NCI-H226 (cell line): ENCODE data around the gene LCN2.

ENCODE experiments used
- DNase-seq: peaks from one replicate; pipeline ENCODE4 v3.0.0-alpha.2; 2015

The LCN2 gene

DNA sequence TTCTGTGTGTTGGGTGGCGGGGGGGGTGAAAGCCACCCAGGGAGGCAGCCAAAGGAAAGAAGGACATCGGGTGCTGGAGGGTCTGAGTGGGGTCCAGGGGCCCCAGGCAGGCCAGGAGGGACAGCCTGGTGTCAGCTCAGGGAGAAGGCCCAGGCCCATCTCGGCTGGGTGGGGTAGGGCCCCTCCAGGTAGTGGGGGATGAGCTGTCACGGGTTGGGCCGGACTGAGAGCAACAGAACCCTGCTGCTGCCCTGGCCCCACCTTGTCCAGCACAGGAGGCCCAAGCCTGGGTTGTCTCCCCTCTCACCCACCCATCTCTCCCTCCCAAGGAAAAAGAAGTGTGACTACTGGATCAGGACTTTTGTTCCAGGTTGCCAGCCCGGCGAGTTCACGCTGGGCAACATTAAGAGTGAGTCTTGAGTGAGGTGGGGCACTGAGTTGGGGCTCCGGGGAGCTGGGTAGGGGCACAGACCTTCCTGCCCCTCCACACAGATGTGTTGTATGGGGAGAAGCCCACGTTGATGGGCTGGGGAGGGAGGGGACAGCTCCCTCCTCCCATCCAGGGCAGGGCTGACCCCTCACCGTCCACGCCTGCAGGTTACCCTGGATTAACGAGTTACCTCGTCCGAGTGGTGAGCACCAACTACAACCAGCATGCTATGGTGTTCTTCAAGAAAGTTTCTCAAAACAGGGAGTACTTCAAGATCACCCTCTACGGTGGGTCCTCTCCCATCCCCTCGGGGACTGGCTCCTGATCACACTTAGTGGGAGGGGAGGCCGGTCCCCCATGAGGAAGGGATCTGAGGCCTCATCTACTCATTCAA lies 2.3 kb downstream of the LCN2 start:
- no peak for DNase-seq

DNA sequence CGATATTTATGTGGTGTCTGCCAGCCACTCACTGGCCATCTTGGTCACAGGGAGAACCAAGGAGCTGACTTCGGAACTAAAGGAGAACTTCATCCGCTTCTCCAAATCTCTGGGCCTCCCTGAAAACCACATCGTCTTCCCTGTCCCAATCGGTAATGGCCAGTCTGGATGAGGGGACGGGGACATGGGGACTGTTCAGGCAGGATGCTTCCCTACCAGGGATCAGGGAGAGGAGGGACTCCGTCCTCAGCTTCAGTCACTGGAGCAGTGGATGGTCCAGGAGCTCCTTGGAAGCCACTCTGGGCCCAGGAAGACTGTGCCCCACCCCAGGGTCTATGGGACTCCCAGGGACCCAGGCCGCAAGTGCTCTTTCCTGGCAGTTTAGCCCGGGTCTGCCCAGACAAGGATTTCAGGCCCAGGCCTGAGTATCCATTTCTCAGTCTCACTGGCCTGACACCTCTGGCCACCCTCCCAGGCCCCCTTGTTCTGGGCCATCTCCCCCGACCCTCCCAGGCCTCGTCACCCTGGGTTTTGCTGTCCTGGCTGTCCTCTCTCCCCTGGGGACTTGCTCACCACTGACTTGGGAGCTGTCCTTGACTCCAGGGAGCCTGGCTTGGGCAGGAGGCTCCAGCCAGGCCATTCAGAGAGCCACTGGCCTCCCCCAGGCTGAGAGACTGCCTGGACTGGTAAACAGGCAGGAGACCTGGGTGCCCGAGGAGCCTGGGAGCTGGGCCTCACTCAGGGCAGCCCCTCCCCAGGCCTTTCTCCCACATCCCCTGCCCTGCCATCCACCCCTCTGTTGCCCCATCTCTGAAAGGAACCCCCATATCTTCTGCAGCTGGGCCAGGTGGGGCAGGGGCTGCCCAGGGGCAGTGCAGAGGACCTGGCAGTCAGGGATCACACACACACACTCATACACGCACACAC lies 3.1 kb downstream of the LCN2 start:
- DNase-seq: no peak

GRCh38 chr9:128153060-128153946 lies 4.0 kb downstream of the LCN2 start:
- no peak for DNase-seq

DNA sequence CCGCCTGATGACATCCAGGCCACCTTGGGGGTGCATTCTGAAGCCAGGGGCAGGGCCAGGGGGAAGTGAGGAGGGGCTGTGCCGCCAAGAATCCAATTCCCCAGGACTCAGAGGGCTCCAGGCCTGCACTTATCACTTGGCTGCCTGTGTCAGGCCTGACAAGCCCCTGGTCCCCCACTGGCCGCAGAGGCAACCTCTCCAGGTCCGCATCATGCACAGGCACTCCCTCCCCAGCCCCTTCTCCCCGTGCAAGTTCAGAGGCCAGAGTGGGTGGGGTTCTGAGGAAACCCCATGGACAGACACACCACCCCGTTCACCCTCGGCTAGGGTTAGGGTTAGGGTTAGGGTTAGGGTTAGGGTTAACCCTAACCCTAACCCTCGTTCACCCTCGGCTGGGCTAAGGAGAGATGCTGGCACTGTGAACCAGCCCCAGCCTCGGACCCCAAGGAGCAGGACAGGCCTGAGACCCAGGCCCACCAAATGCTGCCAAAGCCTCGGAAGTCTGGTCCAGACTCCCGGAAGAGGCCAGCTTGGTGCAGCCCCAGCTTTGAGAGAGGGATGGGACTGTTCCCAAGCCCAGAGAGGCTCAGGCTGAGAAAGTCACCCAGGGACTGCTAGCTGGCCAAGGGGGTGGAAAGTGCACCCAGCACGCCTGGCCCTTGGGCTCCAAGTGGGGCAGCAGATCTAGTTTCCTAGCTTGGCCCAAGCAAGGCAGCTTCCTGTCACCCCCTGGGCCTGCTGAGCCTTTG lies 4.9 kb downstream of the LCN2 start:
- no peak for DNase-seq

DNA sequence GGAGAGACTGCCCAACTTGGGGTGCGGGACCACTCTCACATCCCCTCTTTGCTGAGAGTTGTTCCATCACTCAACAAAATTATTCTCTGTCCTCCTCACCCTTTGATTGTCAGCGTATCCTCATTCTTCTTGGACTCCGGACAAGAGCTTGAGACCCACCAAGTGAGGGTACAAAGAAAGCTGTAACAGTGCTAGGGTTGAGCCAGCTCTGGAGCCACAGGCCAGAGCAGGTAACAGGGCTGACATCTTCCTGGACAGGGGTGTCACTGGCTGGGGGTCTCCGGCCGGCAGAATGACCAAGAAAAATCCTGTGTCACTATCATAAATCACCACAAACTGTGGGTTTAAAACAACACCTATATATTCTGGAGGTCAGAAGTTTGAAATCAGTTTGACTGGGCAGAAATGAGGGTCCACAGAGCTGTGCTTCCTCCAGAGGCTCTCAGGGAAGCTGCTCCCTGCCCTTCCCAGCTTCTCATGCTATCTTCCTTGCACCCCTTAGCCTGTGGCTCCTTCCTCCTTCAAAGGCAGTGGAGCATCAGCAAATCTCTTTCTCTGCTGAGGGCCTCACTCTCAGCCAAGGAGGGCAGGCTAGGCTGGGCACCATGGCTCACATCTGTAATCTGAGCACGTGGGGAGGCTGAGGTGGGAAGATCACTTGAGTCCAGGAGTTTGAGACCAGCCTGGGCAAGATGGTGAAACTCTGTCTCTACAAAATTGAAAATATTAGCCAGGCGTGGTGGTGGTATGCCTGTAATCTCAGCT lies 6.7 kb downstream of the LCN2 start:
- no peak for DNase-seq

DNA sequence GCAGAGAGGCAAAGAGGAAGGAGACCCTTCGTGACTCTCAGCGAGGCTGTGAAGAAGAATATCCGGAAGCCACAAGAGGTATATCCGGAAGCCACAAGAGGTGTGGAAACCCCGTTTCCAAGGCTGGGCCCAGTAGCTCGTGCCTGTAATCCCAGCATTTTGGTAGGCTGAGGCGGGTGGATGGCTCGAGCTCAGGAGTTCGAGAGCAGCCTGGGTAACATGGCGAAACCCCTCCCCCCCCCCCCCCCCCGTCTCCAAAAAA lies 10.2 kb downstream of the LCN2 start:
- no peak for DNase-seq

GRCh38 chr9:128159784-128160602 lies 10.7 kb downstream of the LCN2 start, which contains the start of gene BBLN:
Gene BBLN, plus strand, starts transcription at chr9:128160265. Its CDS starts 143 bp downstream, at chr9:128160408.
- peak; percentile 79 for DNase-seq

DNA sequence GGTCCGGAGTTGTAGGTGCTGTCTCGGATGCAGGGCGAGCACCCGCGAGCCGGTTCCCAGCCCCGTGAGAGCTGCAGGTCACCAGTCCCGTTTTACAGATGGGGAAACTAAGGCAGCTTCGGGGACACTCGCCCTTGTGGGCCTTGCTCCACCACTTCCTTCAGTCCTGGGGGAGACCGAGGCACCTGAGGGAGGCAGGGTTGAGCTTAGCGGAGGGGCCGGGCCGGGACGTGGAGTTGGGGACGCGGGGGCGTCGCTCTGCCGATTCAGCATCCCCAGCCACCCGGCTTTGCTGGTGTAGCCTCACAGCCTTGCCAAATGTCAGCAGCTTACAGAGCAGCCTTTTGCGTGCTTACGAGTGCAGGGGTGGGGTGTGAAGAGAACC lies 11.3 kb downstream of the LCN2 start:
- no peak for DNase-seq

- no peak for DNase-seq
These were observed 12.1 kb downstream of the LCN2 start for GRCh38 chr9:128161215-128161902.

GRCh38 chr9:128162215-128163026 lies 13.2 kb downstream of the LCN2 start:
- DNase-seq: no peak

DNA sequence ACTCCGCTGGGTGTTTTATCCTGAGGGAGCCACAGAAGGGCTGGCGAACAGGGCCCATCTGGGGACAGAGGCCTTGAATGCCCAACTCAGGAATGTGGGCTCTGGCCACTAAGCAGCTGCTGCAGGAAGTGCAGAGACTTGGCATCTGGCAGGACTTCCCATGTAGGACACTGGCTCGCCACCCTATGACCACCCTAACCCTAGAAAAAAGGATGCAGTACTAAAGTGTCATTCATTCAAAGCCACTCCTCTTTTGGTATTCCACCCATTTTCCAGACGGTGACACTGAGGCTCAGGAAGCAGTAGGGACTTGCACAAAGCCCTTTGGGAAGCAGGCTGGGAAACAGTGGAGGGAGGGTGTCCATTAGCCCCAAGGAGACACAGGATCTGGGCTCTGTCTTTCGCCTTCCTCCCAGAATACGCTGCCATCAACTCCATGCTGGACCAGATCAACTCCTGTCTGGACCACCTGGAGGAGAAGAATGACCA lies 13.8 kb downstream of the LCN2 start:
- DNase-seq: no peak

DNA sequence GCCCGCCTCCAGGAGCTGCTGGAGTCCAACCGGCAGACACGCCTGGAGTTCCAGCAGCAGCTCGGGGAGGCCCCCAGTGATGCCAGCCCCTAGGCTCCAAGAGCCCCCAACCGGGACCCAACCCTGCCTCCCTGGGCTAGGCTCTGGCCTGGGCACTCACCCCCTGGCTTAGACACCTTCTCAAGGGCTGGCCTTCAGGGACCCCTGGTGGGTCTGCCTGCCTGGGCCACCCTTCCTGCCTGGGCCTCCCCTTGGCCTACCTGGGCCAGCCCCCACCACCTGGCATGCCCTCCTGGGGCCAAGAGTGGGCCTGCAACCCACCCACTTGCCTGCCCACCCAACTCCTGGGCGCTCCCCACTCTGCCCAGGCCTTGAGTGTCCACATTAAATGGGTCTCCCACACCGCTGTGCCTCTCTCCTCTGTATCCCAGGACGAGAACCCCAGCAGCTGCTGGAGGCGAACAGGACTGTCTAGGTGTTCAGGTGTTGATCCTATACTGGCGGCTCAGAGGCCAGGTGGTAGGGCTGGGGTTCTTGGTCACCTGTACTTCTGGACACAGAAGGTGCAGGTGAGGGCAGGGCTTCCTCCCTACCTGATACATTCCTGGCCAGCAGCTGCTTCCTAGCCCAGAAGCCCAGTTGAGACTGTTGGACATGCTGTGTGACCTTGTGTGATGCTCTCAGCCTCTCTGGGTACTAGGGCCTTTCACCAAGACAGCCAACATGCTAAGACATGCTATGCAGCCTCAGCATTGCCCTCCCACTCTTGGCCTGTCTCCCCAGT lies 14.5 kb downstream of the LCN2 start:
- no peak for DNase-seq

- peak; percentile 9 for DNase-seq
These were observed 15.1 kb downstream of the LCN2 start for GRCh38 chr9:128164307-128164885.

- no peak for DNase-seq
These were observed 16.9 kb downstream of the LCN2 start for GRCh38 chr9:128166169-128166568.

GRCh38 chr9:128167209-128167608 lies 18.0 kb downstream of the LCN2 start:
- DNase-seq: no peak

GRCh38 chr9:128168731-128169308 lies 19.6 kb downstream of the LCN2 start:
- DNase-seq: no peak

- no peak for DNase-seq
These were observed 20.2 kb downstream of the LCN2 start for GRCh38 chr9:128169492-128169891.
